HG02840 (cell line): Measurements from ENCODE around the gene KDSR.
A peak's percentile ranks its signal among the peaks of the same experiment; 100 is the strongest.

Experiments
- ATAC-seq: cut with Tn5 transposase; IDR thresholded peaks from one replicate; pipeline ENCODE4 v1.9.1; 2021; ENCODE audit warnings: mild to moderate bottlenecking, moderate library complexity, moderate number of reproducible peaks; ENCODE audit not compliant: unreplicated experiment, low FRiP score

KDSR gene

GRCh38 chr18:63307551-63308200 is 59.3 kb downstream of the KDSR start:
- no peak for ATAC-seq

GRCh38 chr18:63306819-63307550 is 60.0 kb downstream of the KDSR start:
- no peak for ATAC-seq

- no peak for ATAC-seq
These were observed 60.8 kb downstream of the KDSR start for GRCh38 chr18:63306249-63306648.

GRCh38 chr18:63303547-63303946 is 63.5 kb downstream of the KDSR start:
- no peak for ATAC-seq

GRCh38 chr18:63302636-63303405 is 64.2 kb downstream of the KDSR start:
- ATAC-seq = no peak

- no peak for ATAC-seq
These were observed 64.8 kb downstream of the KDSR start for GRCh38 chr18:63302220-63302619.

GRCh38 chr18:63301434-63301833 is 65.6 kb downstream of the KDSR start:
- ATAC-seq = no peak

- peak; percentile 55 for ATAC-seq
These were observed 66.9 kb downstream of the KDSR start for GRCh38 chr18:63299837-63300745.

GRCh38 chr18:63298400-63299365 is 68.3 kb downstream of the KDSR start:
- ATAC-seq = no peak

GRCh38 chr18:63297687-63298399 is 69.2 kb downstream of the KDSR start:
- no peak for ATAC-seq

- ATAC-seq = no peak
These were observed 73.1 kb downstream of the KDSR start for GRCh38 chr18:63293935-63294334.

GRCh38 chr18:63292831-63293683 is 73.9 kb downstream of the KDSR start:
- ATAC-seq = peak; percentile 56

GRCh38 chr18:63291278-63291677 is 75.7 kb downstream of the KDSR start:
- no peak for ATAC-seq

GRCh38 chr18:63290821-63291200 is 76.2 kb downstream of the KDSR start:
- ATAC-seq = no peak

- ATAC-seq = no peak
These were observed 76.7 kb downstream of the KDSR start for GRCh38 chr18:63290166-63290820.

GRCh38 chr18:63288311-63288710 is 78.7 kb downstream of the KDSR start:
- no peak for ATAC-seq

GRCh38 chr18:63287691-63288220 is 79.2 kb downstream of the KDSR start:
- ATAC-seq = no peak
